A673 (cell line): ENCODE measurements around the gene LAMA5. TPM values are rescaled to one million over a fixed set of nuclear protein-coding genes. Genes with fewer than 3 reads are reported as not detected.

Experiments
- BruUV-seq: library from RNA; stranded (reverse); fragments of 400-500 nt; replicated peaks from 2 replicates; lab custom pipeline; 2021; lab: Mats Ljungman, UMichigan
- CTCF ChIA-PET: fragments of 300-600 bp; sonication (Branson Sonifier 250); formaldehyde crosslinking; loops from one replicate; lab custom pipeline; 2022; ENCODE audit warnings: antibody characterized with exemption; lab: Charles Lee
- POLR2A ChIA-PET: fragments of 300-600 bp; sonication (Branson Sonifier 250); formaldehyde crosslinking; loops from one replicate; lab custom pipeline; 2022; ENCODE audit warnings: antibody characterized with exemption; ENCODE audit not compliant: low non-redundant PET; lab: Charles Lee
- DNase-seq: peaks from one replicate; pipeline ENCODE4 v3.0.0-alpha.2; 2015; ENCODE audit warnings: low spot score
- H3K27ac ChIP-seq: fragments of 200-600 bp; sonication (generic); 2 replicates; pipeline ENCODE4 v1.5.1; 2016; ENCODE audit warnings: mixed run types, low read depth, mild to moderate bottlenecking, mixed read lengths, antibody characterized with exemption, low read length; ENCODE audit not compliant: poor library complexity, severe bottlenecking
- H3K27me3 ChIP-seq: fragments of 200-600 bp; sonication (generic); replicated peaks from 2 replicates; pipeline ENCODE4 v1.6.1; 2017; ENCODE audit warnings: mixed run types, low read depth, mild to moderate bottlenecking, mixed read lengths, antibody characterized with exemption, low read length; ENCODE audit not compliant: insufficient read depth, poor library complexity
- H3K36me3 ChIP-seq: fragments of 200-600 bp; sonication (generic); 2 replicates; pipeline ENCODE4 v1.6.1; 2016; ENCODE audit warnings: mixed run types, mild to moderate bottlenecking, mixed read lengths, antibody characterized with exemption, low read length; ENCODE audit not compliant: insufficient read depth, poor library complexity, severe bottlenecking
- H3K4me1 ChIP-seq: fragments of 200-600 bp; sonication (generic); 2 replicates; pipeline ENCODE4 v1.6.1; 2017; ENCODE audit warnings: mixed run types, mild to moderate bottlenecking, mixed read lengths, antibody characterized with exemption, low read length; ENCODE audit not compliant: insufficient read depth, poor library complexity, severe bottlenecking
- H3K4me3 ChIP-seq: fragments of 200-600 bp; sonication (generic); 2 replicates; pipeline ENCODE4 v1.5.1; 2016; ENCODE audit warnings: low read depth, mixed run types, mild to moderate bottlenecking, mixed read lengths, low read length; ENCODE audit not compliant: poor library complexity, severe bottlenecking
- H3K9me3 ChIP-seq: fragments of 200-600 bp; sonication (generic); 2 replicates; pipeline ENCODE4 v1.6.1; 2016; ENCODE audit warnings: mixed run types, low read depth, mild to moderate bottlenecking, mixed read lengths, antibody characterized with exemption, low read length; ENCODE audit not compliant: poor library complexity, severe bottlenecking
- EZH2 ChIP-seq: fragments of 200-600 bp; sonication (generic); IDR thresholded peaks from 2 replicates; pipeline ENCODE4 v1.6.1; 2017; ENCODE audit warnings: borderline replicate concordance, low read depth, mild to moderate bottlenecking, mixed read lengths, antibody characterized with exemption, low read length; ENCODE audit not compliant: poor library complexity, severe bottlenecking
- intact Hi-C: fragments of 100-400 bp; cut with micrococcal nuclease; formaldehyde crosslinking; loops from one replicate; pipeline ENCODE4 v1.10.0; 2022; ENCODE audit not compliant: unreplicated experiment
- total RNA-seq: library from RNA; stranded (reverse); gene quantifications from 2 replicates; pipeline ENCODE4 v1.2.3, GENCODE V29; 2021
- TF ChIP-seq, protein P1 (sequence below): fragments of 300-800, 200-600 bp; sonication (generic); conservative IDR thresholded peaks from 2 replicates; pipeline ENCODE4 v1.5.1; 2017; ENCODE audit warnings: low read depth, mild to moderate bottlenecking, antibody characterized with exemption, low read length, moderate library complexity, mixed read lengths

Gene LAMA5
- total RNA-seq, 1 experiment from 2014 or later, result 4.2 TPM

DNA sequence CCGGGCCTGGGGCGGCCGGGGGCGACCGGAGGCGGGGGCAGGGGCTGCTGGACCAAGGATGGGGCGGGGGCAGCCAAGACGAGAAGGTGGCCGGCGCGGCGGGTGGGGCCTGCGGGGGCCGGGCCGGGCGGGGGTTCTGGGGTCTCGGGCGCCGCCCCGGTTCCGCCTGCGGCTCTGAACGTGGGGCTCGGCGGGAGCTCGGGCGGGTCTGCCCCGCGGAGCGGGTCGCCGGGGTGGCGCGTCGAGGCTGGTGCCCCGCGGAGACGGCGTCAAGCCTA is 64.1 kb downstream of the LAMA5 start:
- peaks cover 40% of the 10 kb centered on the region for H3K36me3 ChIP-seq
- no peak for DNase-seq
- H3K4me3 ChIP-seq, result peak overlapping the region; percentile 97
- TF ChIP-seq EZH2, result no peak
- TF ChIP-seq, protein P1, sequence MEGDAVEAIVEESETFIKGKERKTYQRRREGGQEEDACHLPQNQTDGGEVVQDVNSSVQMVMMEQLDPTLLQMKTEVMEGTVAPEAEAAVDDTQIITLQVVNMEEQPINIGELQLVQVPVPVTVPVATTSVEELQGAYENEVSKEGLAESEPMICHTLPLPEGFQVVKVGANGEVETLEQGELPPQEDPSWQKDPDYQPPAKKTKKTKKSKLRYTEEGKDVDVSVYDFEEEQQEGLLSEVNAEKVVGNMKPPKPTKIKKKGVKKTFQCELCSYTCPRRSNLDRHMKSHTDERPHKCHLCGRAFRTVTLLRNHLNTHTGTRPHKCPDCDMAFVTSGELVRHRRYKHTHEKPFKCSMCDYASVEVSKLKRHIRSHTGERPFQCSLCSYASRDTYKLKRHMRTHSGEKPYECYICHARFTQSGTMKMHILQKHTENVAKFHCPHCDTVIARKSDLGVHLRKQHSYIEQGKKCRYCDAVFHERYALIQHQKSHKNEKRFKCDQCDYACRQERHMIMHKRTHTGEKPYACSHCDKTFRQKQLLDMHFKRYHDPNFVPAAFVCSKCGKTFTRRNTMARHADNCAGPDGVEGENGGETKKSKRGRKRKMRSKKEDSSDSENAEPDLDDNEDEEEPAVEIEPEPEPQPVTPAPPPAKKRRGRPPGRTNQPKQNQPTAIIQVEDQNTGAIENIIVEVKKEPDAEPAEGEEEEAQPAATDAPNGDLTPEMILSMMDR, result no peak
- intact Hi-C loops, result no loop called here
- ChIA-PET CTCF (interaction anchor here (1.1 kb wide), 1 partner anchor 79 kb away, joined by 19 read pairs; no protein-coding TSS in a partner anchor), POLR2A (no interaction called here)
- H3K9me3 ChIP-seq, result no peaks in the 10 kb centered on the region
- peak overlapping the region; percentile 96 for H3K27ac ChIP-seq
- H3K4me1 ChIP-seq, result peaks cover 18% of the 10 kb centered on the region
- H3K27me3 ChIP-seq, result no peaks in the 10 kb centered on the region
- BruUV-seq, result no TSS peak

DNA sequence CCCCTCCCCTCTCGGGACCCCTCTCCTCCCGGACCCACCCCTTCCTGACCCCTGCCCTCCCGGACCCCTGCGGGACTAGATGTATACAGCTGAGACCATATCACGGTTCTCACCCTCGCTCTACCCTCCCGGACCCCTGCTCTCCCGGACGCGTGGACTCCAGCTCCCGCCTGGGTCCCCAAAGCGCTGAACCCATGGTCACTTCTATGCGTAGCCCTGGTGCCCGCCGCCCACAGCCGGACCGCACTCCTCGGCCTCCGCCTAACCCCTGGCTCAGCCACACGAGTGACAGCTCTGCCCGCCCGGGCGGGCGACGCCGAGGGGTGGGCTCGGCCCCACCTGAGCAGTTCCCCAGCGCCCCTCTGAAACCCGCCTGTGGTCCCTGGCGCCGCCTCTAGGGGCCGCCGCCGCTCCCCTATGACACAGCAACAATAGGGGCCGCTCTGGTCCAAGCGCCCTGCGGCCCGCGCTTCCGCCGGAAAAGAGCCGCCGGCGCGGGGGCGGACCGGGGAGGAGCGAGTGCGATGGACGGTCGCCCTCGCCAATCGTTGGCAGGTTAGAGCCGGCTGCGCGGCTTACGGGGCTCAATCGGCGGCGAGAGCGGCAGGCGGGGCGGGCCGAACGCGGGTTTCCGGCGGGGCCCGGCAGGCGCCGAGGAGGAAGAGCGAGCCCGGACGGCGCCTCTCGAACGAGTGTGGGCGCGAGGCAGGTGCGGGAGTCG is 64.6 kb downstream of the LAMA5 start, which contains the start of gene ADRM1:
Gene ADRM1, plus strand, starts transcription at position 657 of the 721 bp plus-strand sequence. CDS start 572 bp downstream, outside the sequence.
- no peaks in the 10 kb centered on the region for H3K27me3 ChIP-seq
- no peaks in the 10 kb centered on the region for H3K9me3 ChIP-seq
- intact Hi-C loops, result loop anchor here (1.0 kb wide), 1 partner anchor 80 kb away; no protein-coding TSS in a partner anchor
- peak within 1 kb of the TSS; percentile 97 for H3K4me3 ChIP-seq
- BruUV-seq, result no TSS peak
- ChIA-PET CTCF (interaction anchor here (0.6 to 1.1 kb wide), 12 partner anchors 10 to 1150 kb away, joined by 3 to 19 read pairs (median 7); no protein-coding TSS in a partner anchor), POLR2A (interaction anchor here (0.5 to 0.6 kb wide), 2 partner anchors 15 to 875 kb away, joined by 3 to 9 read pairs; no protein-coding TSS in a partner anchor)
- peak within 1 kb of the TSS; percentile 96 for H3K27ac ChIP-seq
- H3K4me1 ChIP-seq, result peaks cover 18% of the 10 kb centered on the region
- TF ChIP-seq, protein P1, result peak; percentile 94
- TF ChIP-seq EZH2, result no peak
- DNase-seq, result peak; percentile 98
- H3K36me3 ChIP-seq, result peaks cover 36% of the 10 kb centered on the region

DNA sequence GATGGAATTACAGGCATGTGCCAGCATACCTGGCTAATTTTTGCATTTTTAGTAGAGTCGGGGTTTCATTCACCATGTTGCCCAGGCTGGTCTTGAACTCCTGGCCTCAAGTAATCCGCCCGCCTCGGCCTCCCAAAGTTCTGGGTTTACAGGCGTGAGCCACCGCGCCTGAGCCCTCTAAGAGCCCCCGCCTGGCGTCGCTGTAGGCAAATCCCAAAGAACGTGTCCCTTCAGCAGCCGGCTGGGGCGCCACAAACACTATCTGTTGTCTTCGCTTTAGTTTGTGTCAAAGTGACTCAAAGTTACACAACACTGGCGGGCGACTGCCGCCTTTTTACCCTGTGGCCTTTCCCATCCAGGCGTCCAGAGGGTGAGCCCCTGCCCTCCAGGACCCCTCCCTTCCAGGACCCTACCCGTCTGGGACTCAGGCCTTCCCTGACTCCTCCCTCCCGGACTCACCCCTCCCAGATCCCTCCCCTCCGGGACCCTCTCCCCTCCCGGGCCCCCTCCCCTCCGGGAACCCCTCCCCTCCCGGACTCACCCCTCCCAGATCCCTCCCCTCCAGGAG is 65.3 kb downstream of the LAMA5 start:
- TF ChIP-seq EZH2, result no peak
- TF ChIP-seq, protein P1, result peak; percentile 81
- no TSS peak for BruUV-seq
- Histone ChIP-seq H3K36me3 (peaks cover 31% of the 10 kb centered on the region), H3K4me1 (peaks cover 18% of the 10 kb centered on the region), H3K27me3 (no peaks in the 10 kb centered on the region), H3K9me3 (no peaks in the 10 kb centered on the region), H3K4me3 (peak overlapping the region; percentile 97), H3K27ac (peak overlapping the region; percentile 96)
- ChIA-PET POLR2A (interaction anchor here (0.5 to 0.6 kb wide), 2 partner anchors 15 to 875 kb away, joined by 3 to 9 read pairs; no protein-coding TSS in a partner anchor), CTCF (interaction anchor here (0.6 to 1.1 kb wide), 11 partner anchors 10 to 1149 kb away, joined by 3 to 19 read pairs (median 7); no protein-coding TSS in a partner anchor)
- peak; percentile 97 for DNase-seq
- intact Hi-C loops, result loop anchor here (1.0 kb wide), 1 partner anchor 80 kb away; no protein-coding TSS in a partner anchor
